ENCODE measurements around the gene RC3H1. TPM values are rescaled to one million over a fixed set of nuclear protein-coding genes. Genes with fewer than 3 reads are reported as not detected.

The RC3H1 gene
- total and polyA plus RNA-seq, 2 of the 13 experiments (the other 11 are each of a cell fraction or from before 2014, with no cell fraction given): 11.2 to 19.6 TPM

- TF ChIP-seq ARID5B (CRISPR knock-in tag; IDR thresholded peaks at IDR 0.05) (peak; percentile 38; the same call in 1 of the 2 replicates), SMC3 (IDR thresholded peaks at IDR 0.05; ENCODE audit: low read length) (no peak), SP2 (CRISPR knock-in tag; IDR thresholded peaks at IDR 0.05) (no peak), HMGXB4 (CRISPR knock-in tag; IDR thresholded peaks at IDR 0.05; ENCODE audit: borderline replicate concordance in 1 of 2, low read depth in 1 of 2) (peak; percentile 76 to 81; a peak in 3 of 4 replicates), GRHL1 (CRISPR knock-in tag; conservative IDR thresholded peaks at IDR 0.05) (no peak), CEBPG (CRISPR knock-in tag; IDR thresholded peaks at IDR 0.05) (0 out of 2 replicates have a peak, but pooled peaks have one; percentile 12), RBFOX2 (IDR thresholded peaks at IDR 0.05; ENCODE audit: low read depth, low read length) (peak; percentile 90), AHR (CRISPR knock-in tag; IDR thresholded peaks at IDR 0.05) (peak; percentile 47; the same call in 1 of the 2 replicates), CBFB (CRISPR knock-in tag; IDR thresholded peaks at IDR 0.05) (peak; percentile 61; the same call in 1 of the 2 replicates), ATF3 (CRISPR knock-in tag; IDR thresholded peaks at IDR 0.05) (peak; percentile 84; the same call in 1 of the 2 replicates), FOXP4 (CRISPR knock-in tag; IDR thresholded peaks at IDR 0.05) (peak; percentile 17; the same call in 1 of the 2 replicates), ZSCAN5A (CRISPR knock-in tag; IDR thresholded peaks at IDR 0.05; ENCODE audit: borderline replicate concordance) (no peak), SNRNP70 (IDR thresholded peaks at IDR 0.05; ENCODE audit: low read depth, low read length) (no peak), NFKBIZ (CRISPR knock-in tag; IDR thresholded peaks at IDR 0.05) (no peak; the same call in 1 of the 2 replicates), ZNF225 (CRISPR knock-in tag; IDR thresholded peaks at IDR 0.05) (no peak)
These were observed at the start of gene RC3H1 (continued) for GRCh38 chr1:174022080-174022975.

Measured in HepG2 (cell line).